Upper lobe of right lung (tissue), 1 donor: ENCODE measurements around the gene CDHR4. TPM values are rescaled to one million over a fixed set of nuclear protein-coding genes. Genes with fewer than 3 reads are reported as not detected.
"Not testable (repeated sequence)": the region's sequence is repeated elsewhere in the genome, so short reads cannot be mapped to it uniquely, and the experiment has no call there.

Experiments used
- ATAC-seq: fragments of 200-7000 bp; cut with Tn5 transposase; one replicate; pipeline ENCODE4 v1.9.1; 2020; ENCODE audit warnings: mild to moderate bottlenecking, moderate library complexity
- DNase-seq: peaks from one replicate; pipeline ENCODE4 v3.0.0-alpha.2; 2020
- H3K27ac ChIP-seq: fragments of 200-600 bp; one replicate; pipeline ENCODE4 v1.8.0; 2022
- H3K27me3 ChIP-seq: fragments of 200-600 bp; one replicate; pipeline ENCODE4 v1.8.0; 2022; ENCODE audit warnings: mild to moderate bottlenecking
- H3K36me3 ChIP-seq: fragments of 200-600 bp; one replicate; pipeline ENCODE4 v1.8.0; 2022
- H3K4me1 ChIP-seq: fragments of 200-600 bp; one replicate; pipeline ENCODE4 v1.8.0; 2022
- H3K4me3 ChIP-seq: fragments of 200-600 bp; one replicate; pipeline ENCODE4 v1.8.0; 2022; ENCODE audit warnings: mild to moderate bottlenecking
- H3K9me3 ChIP-seq: fragments of 200-600 bp; one replicate; pipeline ENCODE4 v1.8.0; 2022
- intact Hi-C: fragments of 100-400 bp; cut with DNase I; formaldehyde crosslinking; loops from one replicate; pipeline ENCODE4 v1.11.0; 2022
- total RNA-seq: library from RNA; stranded (reverse); fragmentation: NEBNext Ultra II Directional; extraction: Animal tissue kit (Norgen Biotek cat#: 25700); gene quantifications from one replicate; pipeline ENCODE4 v1.2.1, GENCODE V29; 2021
- TF ChIP-seq, protein P1 (sequence below): fragments of 200-600 bp; IDR thresholded peaks from one replicate; pipeline ENCODE4 v1.8.0; 2022; ENCODE audit warnings: antibody characterized with exemption
- donor health status: DM: no; HTN: yes; CAD: no; lungs with severe emphysema.

CDHR4 gene
- total RNA-seq, 1 donor from 2014 or later, result not detected

DNA sequence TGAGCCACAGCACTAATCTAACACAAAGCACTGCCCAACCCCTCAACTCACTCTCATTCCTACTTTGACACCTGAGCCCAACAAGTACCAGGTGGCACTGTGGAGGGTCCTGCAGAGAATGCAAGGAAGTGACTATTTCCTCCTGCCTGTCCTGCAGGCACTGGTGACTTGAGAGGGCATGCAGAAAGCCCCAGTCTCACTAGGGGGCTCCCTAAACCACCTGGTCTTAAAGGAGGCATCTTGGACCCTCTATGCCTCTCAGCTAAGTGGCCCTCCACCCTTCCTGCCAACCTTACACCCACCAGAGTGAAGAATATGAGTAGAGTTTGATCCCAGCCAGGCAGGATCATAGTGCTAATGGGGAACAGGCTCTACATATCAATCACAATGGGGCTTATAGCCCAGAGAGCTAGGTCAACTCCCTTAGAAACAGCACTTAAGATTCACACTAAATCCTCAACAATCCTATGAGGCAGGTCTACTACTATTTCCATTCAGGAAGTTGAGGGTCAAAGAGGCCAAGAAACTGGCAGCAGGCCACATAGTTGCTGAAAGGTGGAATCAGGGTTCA lies 41.5 kb upstream of the CDHR4 start:
- H3K36me3 ChIP-seq, result no peaks in the 10 kb centered on the region
- ATAC-seq (no peak), DNase-seq (no peak)
- peaks cover 13% of the 10 kb centered on the region for H3K4me1 ChIP-seq
- TF ChIP-seq, protein P1, sequence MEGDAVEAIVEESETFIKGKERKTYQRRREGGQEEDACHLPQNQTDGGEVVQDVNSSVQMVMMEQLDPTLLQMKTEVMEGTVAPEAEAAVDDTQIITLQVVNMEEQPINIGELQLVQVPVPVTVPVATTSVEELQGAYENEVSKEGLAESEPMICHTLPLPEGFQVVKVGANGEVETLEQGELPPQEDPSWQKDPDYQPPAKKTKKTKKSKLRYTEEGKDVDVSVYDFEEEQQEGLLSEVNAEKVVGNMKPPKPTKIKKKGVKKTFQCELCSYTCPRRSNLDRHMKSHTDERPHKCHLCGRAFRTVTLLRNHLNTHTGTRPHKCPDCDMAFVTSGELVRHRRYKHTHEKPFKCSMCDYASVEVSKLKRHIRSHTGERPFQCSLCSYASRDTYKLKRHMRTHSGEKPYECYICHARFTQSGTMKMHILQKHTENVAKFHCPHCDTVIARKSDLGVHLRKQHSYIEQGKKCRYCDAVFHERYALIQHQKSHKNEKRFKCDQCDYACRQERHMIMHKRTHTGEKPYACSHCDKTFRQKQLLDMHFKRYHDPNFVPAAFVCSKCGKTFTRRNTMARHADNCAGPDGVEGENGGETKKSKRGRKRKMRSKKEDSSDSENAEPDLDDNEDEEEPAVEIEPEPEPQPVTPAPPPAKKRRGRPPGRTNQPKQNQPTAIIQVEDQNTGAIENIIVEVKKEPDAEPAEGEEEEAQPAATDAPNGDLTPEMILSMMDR, result no peak
- H3K9me3 ChIP-seq, result no peaks in the 10 kb centered on the region
- H3K27ac ChIP-seq, result no peak overlapping the region
- H3K4me3 ChIP-seq, result no peak overlapping the region
- no peaks in the 10 kb centered on the region for H3K27me3 ChIP-seq
- intact Hi-C loops, result no loop called here

DNA sequence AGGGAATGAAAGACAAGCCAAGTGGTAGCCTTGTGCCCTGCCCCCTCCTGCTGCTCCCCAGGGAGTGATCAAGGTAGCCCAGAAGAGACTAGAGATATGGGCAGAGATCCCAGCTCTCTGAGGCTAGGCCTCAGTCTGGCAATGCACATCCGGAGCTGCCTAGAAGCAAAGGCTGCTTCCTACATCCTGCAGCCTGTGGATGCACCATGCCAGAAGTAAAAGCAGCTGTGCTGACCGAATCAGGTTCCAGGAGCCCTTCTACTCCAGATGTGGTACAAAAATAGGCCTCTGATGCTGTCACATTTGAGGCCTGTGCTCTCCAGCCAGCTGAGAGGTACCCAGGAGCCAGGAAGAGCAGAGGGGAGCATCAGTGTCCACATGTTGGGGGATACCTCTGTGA lies 40.7 kb upstream of the CDHR4 start:
- no peaks in the 10 kb centered on the region for H3K36me3 ChIP-seq
- ATAC-seq (no peak), DNase-seq (no peak)
- H3K27ac ChIP-seq, result no peak overlapping the region
- no peak overlapping the region for H3K4me3 ChIP-seq
- no peaks in the 10 kb centered on the region for H3K27me3 ChIP-seq
- intact Hi-C loops, result no loop called here
- no peaks in the 10 kb centered on the region for H3K9me3 ChIP-seq
- TF ChIP-seq, protein P1, result no peak
- H3K4me1 ChIP-seq, result peaks cover 13% of the 10 kb centered on the region

DNA sequence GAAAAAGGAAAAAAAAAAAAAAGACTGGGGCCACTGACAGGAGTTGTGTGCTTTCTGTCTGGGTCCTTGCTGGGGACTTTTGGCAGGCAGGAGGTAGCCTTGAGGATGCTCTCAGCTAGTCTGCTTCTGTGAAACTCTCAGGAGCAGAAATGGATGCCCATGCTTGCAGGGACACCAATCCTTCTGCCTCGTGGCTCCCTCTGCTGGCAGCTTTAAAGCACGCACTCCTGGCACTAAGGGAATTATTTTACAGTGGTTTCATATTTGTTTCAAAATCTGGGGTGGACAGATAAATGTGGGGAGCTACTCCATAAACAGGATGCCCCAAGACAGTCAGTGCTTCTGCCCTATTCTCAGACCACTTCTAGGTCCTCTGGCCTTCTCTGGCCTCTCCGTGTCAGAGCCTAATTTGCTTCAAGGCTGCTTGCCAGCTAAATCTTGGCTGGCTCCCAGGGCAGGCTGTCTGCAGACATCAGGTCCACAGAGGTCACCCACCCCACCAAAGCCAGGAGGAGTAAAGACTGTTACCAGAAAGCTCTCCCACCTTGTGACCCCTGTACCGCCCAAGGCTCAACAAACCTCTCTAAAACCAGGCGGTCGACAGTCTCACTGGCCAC lies 39.6 kb upstream of the CDHR4 start:
- intact Hi-C loops, result loop anchor here (5.0 kb wide), 1 partner anchor 37 kb away; the partner anchor contains the start of gene INKA1
- Histone ChIP-seq H3K27me3 (no peaks in the 10 kb centered on the region), H3K36me3 (no peaks in the 10 kb centered on the region), H3K4me1 (peaks cover 13% of the 10 kb centered on the region), H3K9me3 (no peaks in the 10 kb centered on the region), H3K27ac (no peak overlapping the region), H3K4me3 (no peak overlapping the region)
- ATAC-seq (peak; percentile 94), DNase-seq (peak; percentile 86)
- TF ChIP-seq, protein P1, result peak; percentile 91

DNA sequence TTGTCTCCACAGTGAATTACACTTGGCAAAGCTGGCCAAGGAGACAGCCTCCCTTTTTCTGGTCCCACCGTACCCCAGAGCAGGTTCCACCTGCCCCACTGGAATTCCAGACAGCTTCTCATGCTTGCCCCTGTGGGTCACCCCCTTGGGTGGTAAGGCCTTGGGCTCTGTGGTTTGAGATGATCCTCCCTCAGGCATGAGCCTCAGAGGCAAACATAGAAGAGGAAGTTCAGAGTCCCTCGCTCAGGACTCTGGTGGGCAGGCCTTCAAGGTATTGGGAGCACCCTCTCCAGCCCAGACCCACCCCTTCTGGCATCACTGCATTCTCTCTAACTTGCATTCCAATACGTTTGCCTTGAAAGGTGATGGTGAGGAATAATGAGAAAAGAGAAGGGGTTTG lies 31.7 kb upstream of the CDHR4 start:
- no peak for DNase-seq
- H3K9me3 ChIP-seq, result no peaks in the 10 kb centered on the region
- intact Hi-C loops, result no loop called here
- ATAC-seq, result no peak
- no peaks in the 10 kb centered on the region for H3K4me1 ChIP-seq
- no peak overlapping the region for H3K4me3 ChIP-seq
- TF ChIP-seq, protein P1, result no peak
- H3K27me3 ChIP-seq, result no peaks in the 10 kb centered on the region
- no peaks in the 10 kb centered on the region for H3K36me3 ChIP-seq
- H3K27ac ChIP-seq, result no peak overlapping the region

DNA sequence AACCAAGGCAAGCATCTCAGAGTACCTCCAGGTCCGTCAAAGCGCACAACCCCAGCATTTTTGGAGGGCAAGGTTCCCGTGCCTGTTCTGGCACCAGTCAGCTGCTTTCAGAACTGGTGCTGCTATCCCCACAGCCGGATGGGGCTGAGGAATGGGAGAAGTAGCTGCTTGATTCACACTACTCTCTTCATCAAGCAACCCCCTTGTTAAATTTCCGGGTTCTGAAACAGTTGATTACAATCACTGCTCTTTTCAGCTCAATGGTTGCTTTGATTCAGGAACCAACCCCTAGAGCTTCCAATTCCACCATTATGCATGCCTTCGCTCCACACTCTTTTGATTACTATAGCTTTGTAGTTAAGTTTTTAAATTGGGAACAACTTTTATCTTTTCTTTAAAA lies 26.3 kb upstream of the CDHR4 start:
- intact Hi-C loops, result no loop called here
- no peak overlapping the region for H3K4me3 ChIP-seq

DNA sequence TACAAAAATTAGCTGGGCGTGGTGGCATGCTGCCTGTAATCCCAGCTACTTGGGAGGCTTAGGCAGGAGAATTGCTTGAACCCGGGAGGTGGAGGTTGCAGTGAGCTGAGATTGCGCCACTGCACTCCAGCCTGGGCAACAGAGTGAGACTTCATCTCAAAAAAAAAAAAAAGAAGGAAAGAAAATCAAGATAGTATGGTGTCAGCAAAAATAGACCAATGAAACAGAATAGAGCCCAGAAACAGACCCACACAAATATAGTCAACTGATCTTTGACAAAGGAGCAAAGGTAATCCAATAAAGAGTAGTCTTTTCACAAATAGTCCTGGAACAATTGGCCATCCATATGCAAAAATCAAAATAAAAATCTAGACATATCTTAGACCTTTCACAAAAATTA lies 23.5 kb upstream of the CDHR4 start:
- intact Hi-C loops, H3K27me3 ChIP-seq, H3K4me3 ChIP-seq, H3K4me1 ChIP-seq, H3K9me3 ChIP-seq, ATAC-seq, DNase-seq, H3K27ac ChIP-seq, H3K36me3 ChIP-seq: not testable (repeated sequence)

More for the DNA sequence above, 26.3 kb upstream of the CDHR4 start:
- Histone ChIP-seq H3K27me3 (no peaks in the 10 kb centered on the region), H3K4me1 (no peaks in the 10 kb centered on the region), H3K36me3 (no peaks in the 10 kb centered on the region), H3K9me3 (no peaks in the 10 kb centered on the region), H3K27ac (no peak overlapping the region)
- TF ChIP-seq, protein P1, result no peak
- ATAC-seq (no peak), DNase-seq (no peak)
